Mesothelial cell of epicardium (in vitro differentiated cells): ENCODE results near the gene JPH3. TPM values are rescaled to one million over a fixed set of nuclear protein-coding genes. Genes with fewer than 3 reads are reported as not detected.
A peak's percentile ranks its signal among the peaks of the same experiment; 100 is the strongest.

Experiments
- DNase-seq, 2 experiments: peaks; one replicate each; pipeline ENCODE4 v3.0.0; 2021; ENCODE audit warnings: low spot score in 2 of 2; ENCODE audit not compliant: unreplicated experiment in 2 of 2
- H3K27ac Mint-ChIP-seq: 2 replicates; pipeline ENCODE4 v1.8.0; 2021; ENCODE audit warnings: mixed read lengths
- H3K27me3 Mint-ChIP-seq: 2 replicates; pipeline ENCODE4 v1.8.0; 2021; ENCODE audit warnings: low read depth, mixed read lengths
- H3K36me3 Mint-ChIP-seq: 2 replicates; pipeline ENCODE4 v1.8.0; 2021; ENCODE audit warnings: mixed read lengths
- H3K4me1 Mint-ChIP-seq: 2 replicates; pipeline ENCODE4 v1.8.0; 2021; ENCODE audit warnings: mixed read lengths
- H3K4me3 Mint-ChIP-seq: 2 replicates; pipeline ENCODE4 v1.8.0; 2021; ENCODE audit warnings: mild to moderate bottlenecking, moderate library complexity, mixed read lengths
- H3K9me3 Mint-ChIP-seq: 2 replicates; pipeline ENCODE4 v1.8.0; 2021; ENCODE audit warnings: mixed read lengths
- CTCF ChIP-seq: fragments of 200-600 bp; sonication (generic); IDR thresholded peaks from one replicate; pipeline ENCODE4 v1.5.0; 2021; ENCODE audit warnings: antibody characterized with exemption; ENCODE audit not compliant: unreplicated experiment
- total RNA-seq: library from RNA; stranded (reverse); gene quantifications from 3 replicates; pipeline ENCODE4 v1.2.1, GENCODE V29; 2021

Gene JPH3
- total RNA-seq, 1 donor from 2014 or later = 16.8 TPM

DNA sequence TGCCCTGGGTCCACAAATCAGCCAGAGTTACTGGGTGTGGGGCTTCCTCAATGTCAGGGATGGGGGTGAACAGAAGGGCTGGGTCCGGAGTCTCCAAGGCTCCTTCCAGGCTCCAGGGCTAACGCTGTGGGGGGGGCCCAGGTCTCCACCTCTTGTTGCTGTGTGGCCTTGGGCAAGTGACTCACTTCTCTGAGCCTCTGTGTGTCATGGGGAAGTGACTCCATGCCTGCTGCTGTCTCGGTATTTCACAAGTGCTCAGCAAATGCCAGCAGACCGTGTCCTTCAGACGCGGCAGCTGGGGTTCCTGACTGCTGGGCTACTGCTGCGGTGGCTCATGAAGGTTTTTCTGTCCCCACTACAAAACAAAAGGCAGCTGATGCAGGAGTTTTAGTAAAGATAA lies 26.6 kb downstream of the JPH3 start:
- Mint-ChIP-seq H3K9me3 (peaks cover 19% of the 10 kb centered on the region), H3K4me1 (no peaks in the 10 kb centered on the region)
- TF ChIP-seq CTCF = no peak

GRCh38 chr16:87631067-87631466 lies 28.8 kb downstream of the JPH3 start:
- Mint-ChIP-seq H3K4me3 (no peak overlapping the region), H3K27ac (no peak overlapping the region), H3K36me3 (no peaks in the 10 kb centered on the region), H3K4me1 (peaks cover 3% of the 10 kb centered on the region), H3K27me3 (peaks cover 25% of the 10 kb centered on the region), H3K9me3 (peaks cover 19% of the 10 kb centered on the region)
- DNase-seq = no peak
- no peak for TF ChIP-seq CTCF

More for the DNA sequence above, 26.6 kb downstream of the JPH3 start:
- Mint-ChIP-seq H3K36me3 (no peaks in the 10 kb centered on the region), H3K4me3 (no peak overlapping the region), H3K27me3 (peaks cover 20% of the 10 kb centered on the region), H3K27ac (no peak overlapping the region)
- DNase-seq = no peak

GRCh38 chr16:87634411-87634810 lies 32.1 kb downstream of the JPH3 start:
- Mint-ChIP-seq H3K27me3 (peaks cover 37% of the 10 kb centered on the region), H3K27ac (no peak overlapping the region), H3K9me3 (peaks cover 19% of the 10 kb centered on the region), H3K4me1 (peaks cover 3% of the 10 kb centered on the region), H3K4me3 (no peak overlapping the region), H3K36me3 (no peaks in the 10 kb centered on the region)
- TF ChIP-seq CTCF = no peak
- no peak for DNase-seq

- peaks cover 3% of the 10 kb centered on the region for H3K4me1 Mint-ChIP-seq
- H3K27me3 Mint-ChIP-seq = peaks cover 38% of the 10 kb centered on the region
- TF ChIP-seq CTCF = peak; percentile 16
- peaks cover 14% of the 10 kb centered on the region for H3K9me3 Mint-ChIP-seq
- DNase-seq = peak in 1 of 2 experiments; percentile 57
- no peak overlapping the region for H3K27ac Mint-ChIP-seq
- H3K36me3 Mint-ChIP-seq = no peaks in the 10 kb centered on the region
- no peak overlapping the region for H3K4me3 Mint-ChIP-seq
These were observed 33.3 kb downstream of the JPH3 start for GRCh38 chr16:87635541-87636049.

DNA sequence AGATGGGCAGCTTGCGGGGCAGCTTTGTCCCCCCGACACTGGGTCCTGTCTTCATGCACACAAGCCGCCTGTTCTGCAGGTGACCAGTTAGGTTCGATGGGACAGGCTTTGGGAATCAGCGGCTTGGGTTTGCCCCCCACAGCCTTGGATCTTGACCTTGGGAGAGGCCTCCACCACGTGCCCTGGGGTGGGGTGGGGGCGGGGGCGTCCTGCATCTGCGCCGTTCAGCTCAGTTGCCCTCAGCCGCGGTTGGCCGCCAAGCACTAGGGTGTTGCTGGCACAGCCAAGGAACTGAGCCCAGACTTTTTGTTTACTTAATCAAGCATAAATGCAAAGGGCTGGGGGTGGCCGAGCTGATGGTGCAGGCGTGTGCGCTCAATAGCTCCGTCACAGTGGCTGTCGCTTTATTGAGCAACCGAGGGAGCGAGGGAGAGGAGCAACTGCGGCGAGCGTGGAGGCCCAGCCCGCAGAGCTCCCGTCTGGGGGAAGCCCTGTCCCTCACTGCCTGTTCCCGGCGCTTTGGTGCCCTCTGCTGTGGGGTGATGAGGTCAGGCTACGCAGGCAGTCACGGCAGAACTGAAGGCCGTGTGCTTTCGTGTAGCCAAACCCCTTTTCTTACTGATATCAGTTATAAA lies 33.9 kb downstream of the JPH3 start:
- no peak overlapping the region for H3K4me3 Mint-ChIP-seq
- no peak for TF ChIP-seq CTCF
- H3K36me3 Mint-ChIP-seq = no peaks in the 10 kb centered on the region
- DNase-seq = peak in 1 of 2 experiments; percentile 67
- peaks cover 3% of the 10 kb centered on the region for H3K4me1 Mint-ChIP-seq
- peaks cover 34% of the 10 kb centered on the region for H3K27me3 Mint-ChIP-seq
- H3K9me3 Mint-ChIP-seq = peaks cover 8% of the 10 kb centered on the region
- H3K27ac Mint-ChIP-seq = no peak overlapping the region
